DMS 273 (cell line): Measurements from ENCODE around the gene MEGF6.

ENCODE experiments used
- DNase-seq: peaks from one replicate; lab custom pipeline; 2025; ENCODE audit not compliant: unreplicated experiment; lab: John Stamatoyannopoulos, UW

The MEGF6 gene

GRCh38 chr1:3522112-3522511 is 89.2 kb downstream of the MEGF6 start:
- no peak for DNase-seq

- no peak for DNase-seq
Measured at GRCh38 chr1:3521426-3521825, 89.9 kb downstream of the MEGF6 start.

GRCh38 chr1:3520419-3521378 is 90.6 kb downstream of the MEGF6 start:
- DNase-seq, result no peak

GRCh38 chr1:3519301-3519885 is 91.9 kb downstream of the MEGF6 start:
- no peak for DNase-seq

- no peak for DNase-seq
Measured at GRCh38 chr1:3518756-3519155, 92.6 kb downstream of the MEGF6 start.

GRCh38 chr1:3518256-3518655 is 93.1 kb downstream of the MEGF6 start:
- no peak for DNase-seq

GRCh38 chr1:3516911-3517675 is 94.2 kb downstream of the MEGF6 start:
- DNase-seq, result no peak

GRCh38 chr1:3516481-3516869 is 94.8 kb downstream of the MEGF6 start:
- DNase-seq, result no peak

- no peak for DNase-seq
Measured at GRCh38 chr1:3515774-3516480, 95.4 kb downstream of the MEGF6 start.

- no peak for DNase-seq
Measured at GRCh38 chr1:3515272-3515671, 96.0 kb downstream of the MEGF6 start.

- DNase-seq, result no peak
Measured at GRCh38 chr1:3514404-3514803, 96.9 kb downstream of the MEGF6 start.

- DNase-seq, result no peak
Measured at GRCh38 chr1:3511856-3512255, 99.5 kb downstream of the MEGF6 start.

- no peak for DNase-seq
Measured at GRCh38 chr1:3511306-3511705, 100.0 kb downstream of the MEGF6 start.

- DNase-seq, result no peak
Measured at GRCh38 chr1:3510956-3511250, 100.4 kb downstream of the MEGF6 start.

- no peak for DNase-seq
Measured at GRCh38 chr1:3510136-3510955, 101.0 kb downstream of the MEGF6 start.

- DNase-seq, result no peak
Measured at GRCh38 chr1:3509721-3510120, 101.6 kb downstream of the MEGF6 start.

GRCh38 chr1:3508757-3509415 is 102.4 kb downstream of the MEGF6 start:
- no peak for DNase-seq

- no peak for DNase-seq
Measured at GRCh38 chr1:3507636-3508275, 103.6 kb downstream of the MEGF6 start.

- DNase-seq, result no peak
Measured at GRCh38 chr1:3506943-3507342, 104.4 kb downstream of the MEGF6 start.
